Activated T-cell treated with anti-CD3 and anti-CD28 coated beads for 4 hours (primary cell): ENCODE results near the gene C3.
"Not testable (repeated sequence)": the region's sequence is repeated elsewhere in the genome, so short reads cannot be mapped to it uniquely, and the experiment has no call there.

Source experiments
- DNase-seq: peaks from one replicate; pipeline ENCODE4 v3.0.0-alpha.2; 2020

The C3 gene

GRCh38 chr19:6656390-6656789, 64.1 kb downstream of the C3 start:
- DNase-seq = not testable (repeated sequence)

DNA sequence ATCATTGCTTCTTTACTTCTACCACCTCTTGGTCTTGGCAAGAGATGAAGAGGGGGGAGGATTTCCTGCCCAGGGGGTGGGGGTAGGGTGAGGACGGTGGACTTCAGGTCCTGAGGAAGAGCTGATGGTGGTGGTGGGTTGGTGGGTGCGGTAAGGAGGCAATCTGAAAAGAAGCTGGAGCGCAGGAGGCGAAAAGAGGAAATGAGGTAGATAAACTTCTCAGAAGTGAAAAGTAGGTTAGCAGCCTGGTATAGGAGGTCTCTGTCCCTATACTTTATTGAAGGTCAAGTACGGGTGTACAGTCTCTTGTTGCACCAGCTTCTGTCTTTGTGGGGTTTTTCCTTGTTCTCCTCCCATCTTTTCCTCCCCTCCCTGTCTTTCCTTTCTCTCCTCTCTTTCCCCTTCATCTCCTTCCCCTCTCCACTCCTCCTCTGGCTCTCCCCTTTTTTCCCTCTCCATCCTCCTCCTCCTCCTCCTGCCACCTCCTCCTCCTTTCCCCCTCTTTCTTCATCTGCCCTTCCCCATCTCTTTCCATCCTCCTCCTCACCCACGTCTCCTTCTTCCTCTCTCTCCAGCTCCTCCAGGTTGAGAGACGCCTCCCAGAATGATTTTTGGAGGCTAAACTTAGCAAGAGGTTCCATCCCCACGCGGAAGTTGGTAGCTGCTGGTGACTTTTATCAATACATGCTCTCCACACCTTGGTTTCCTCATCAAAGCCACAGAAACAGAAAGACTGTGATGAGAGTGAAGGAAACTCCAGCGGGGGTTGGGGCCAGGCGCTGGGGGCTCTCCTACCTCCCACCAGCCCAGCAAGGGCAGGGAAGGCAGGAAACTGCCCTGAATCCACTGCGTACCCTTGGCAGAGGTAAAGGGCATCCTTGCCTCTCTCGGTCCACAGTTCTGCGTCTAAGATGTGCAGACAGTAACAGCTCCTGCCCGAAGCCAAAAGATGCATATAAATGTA, 65.8 kb downstream of the C3 start:
- no peak for DNase-seq

GRCh38 chr19:6652805-6653094, 67.7 kb downstream of the C3 start:
- DNase-seq = no peak

DNA sequence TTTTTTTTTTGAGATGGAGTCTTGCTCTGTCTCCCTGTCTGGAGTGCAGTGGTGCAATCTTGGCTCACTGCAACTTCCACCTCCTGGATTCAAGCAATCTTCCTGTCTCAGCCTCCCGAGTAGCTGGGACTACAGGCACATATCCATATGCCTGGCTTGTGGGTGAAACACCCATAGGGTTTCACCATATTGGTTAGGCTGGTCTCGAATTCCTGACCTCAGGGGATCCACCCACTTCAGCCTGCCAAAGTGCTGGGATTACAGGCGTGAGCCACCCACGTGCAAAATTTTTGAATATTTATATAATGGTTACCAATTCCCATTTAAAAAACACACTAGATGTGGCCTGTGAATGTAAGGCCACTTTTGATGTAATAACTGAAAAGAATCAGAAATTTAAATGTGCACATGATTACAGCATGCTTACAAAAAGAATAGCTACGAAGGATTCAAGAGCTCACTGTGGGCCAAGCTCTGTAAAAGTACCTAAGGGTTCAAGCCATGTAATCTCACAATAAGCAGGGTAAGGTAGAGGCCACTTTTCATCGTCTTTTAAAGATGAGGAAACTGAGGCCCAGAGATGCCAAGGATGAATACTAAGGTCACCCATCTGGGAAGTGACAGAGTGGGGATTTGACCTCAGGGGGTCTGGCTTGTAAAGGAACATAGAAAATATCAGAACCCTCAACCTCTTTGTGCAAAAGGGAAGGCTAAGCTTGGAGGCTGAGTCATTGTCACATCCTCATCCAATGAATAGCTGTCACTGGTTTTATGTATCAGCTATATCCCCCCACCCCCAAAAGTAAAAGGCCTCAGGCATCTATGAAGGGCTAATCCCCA, 68.3 kb downstream of the C3 start:
- no peak for DNase-seq

- DNase-seq = no peak
Measured at GRCh38 chr19:6649185-6649584, 71.3 kb downstream of the C3 start.

DNA sequence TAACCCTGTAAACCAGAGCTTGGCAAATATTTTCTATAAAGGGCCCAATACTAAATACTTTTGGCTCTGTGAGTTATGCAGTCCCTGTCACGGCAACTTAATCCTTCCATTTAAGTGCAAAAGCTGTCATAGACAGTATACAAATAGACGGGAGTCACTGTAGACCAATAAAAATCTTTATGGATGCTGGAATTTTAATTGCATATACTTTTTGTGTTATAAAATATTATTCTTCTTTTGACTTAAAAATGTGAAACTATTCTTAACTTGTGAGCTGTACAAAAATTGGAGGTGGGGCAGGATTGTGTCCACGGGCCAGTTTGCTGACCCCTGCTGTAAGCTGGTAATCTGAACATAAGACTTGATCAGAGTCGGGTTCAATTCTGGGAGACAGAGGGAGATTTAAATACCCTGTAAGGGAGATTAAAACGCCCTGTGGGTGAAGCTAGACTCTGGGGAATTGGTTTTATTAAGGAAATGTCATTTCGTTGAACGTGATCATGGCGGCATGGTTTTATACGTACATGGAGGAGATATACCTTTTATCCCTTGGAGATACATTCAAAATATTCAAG, 72.2 kb downstream of the C3 start:
- no peak for DNase-seq

DNA sequence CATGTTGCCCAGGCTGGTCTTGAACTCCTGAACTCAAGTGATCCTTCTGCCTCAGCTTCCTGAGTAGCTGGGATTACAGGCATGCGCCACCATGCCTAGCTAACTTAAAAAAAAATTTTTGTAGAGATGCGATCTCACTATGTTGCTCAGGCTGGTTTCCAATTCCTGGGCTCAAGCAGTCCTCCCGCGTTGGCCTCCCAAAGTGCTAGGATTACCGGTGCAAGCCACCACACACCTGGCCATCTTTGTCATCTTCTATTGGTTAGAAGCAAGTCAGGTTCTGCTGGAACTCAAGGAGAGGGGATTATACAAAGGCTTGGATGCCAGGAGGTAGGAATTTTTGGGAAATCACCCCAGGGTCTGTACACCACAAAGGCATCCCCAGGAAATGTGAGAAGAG, 75.7 kb downstream of the C3 start:
- no peak for DNase-seq

GRCh38 chr19:6640333-6640732, 80.1 kb downstream of the C3 start:
- DNase-seq = not testable (repeated sequence)

DNA sequence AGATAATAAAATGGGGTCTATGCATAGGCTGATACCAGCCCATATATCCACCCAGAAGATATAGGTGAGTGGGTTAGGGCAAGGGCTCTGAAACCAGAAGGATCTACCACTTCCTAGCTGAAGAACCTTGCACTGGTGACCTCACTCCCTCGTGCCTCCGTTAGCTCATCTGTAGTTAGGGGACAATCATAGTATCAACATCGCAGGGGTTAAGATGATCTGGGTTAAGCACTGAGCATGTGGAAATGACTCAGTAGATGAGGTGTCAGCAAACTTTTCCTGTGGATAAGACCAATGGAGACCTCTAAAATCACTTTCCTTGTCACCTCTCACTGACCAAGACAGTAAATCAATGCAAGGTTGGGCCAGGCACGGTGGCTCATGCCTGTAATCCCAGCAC, 81.0 kb downstream of the C3 start:
- no peak for DNase-seq

GRCh38 chr19:6633456-6633813, 87.0 kb downstream of the C3 start:
- DNase-seq = not testable (repeated sequence)

DNA sequence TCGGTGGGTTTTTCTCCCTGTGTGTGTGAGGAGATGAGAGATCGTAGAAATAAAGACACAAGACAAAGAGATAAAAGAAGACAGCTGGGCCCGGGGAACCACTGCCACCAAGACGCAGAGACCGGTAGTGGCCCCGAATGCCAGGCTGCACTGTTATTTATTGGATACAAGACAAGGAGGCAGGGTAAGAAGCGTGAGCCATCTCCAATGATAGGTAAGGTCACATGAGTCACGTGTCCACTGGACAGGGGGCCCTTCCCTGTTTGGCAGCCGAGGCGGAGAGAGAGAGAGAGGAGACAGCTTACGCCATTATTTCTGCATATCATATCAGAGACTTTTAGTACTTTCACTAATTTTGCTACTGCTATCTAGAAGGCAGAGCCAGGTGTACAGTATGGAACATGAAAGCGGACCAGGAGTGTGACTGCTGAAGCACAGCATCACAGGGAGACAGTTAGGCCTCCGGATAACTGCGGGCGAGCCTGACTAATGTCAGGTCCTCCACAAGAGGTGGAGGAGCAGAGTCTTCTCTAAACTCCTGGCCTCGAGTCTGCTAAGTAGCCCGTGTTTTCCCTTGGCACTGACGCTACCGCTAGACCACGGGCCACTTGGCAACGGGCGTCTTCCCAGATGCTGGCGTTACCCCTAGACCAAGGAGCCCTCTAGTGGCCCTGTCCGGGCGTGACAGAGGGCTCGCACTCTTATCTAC, 87.5 kb downstream of the C3 start:
- DNase-seq = peak; percentile 24

- DNase-seq = peak; percentile 90
Measured at GRCh38 chr19:6632002-6632621, 88.3 kb downstream of the C3 start.
